Osteoblast (primary cell): ENCODE data around the gene HOXA3. TPM values are rescaled to one million over a fixed set of nuclear protein-coding genes. Genes with fewer than 3 reads are reported as not detected.
A peak's percentile ranks its signal among the peaks of the same experiment; 100 is the strongest.

Source experiments
- DNase-seq: peaks from one replicate; pipeline ENCODE4 v3.0.0; 2011; ENCODE audit warnings: low spot score, mixed read lengths; ENCODE audit not compliant: insufficient read length; ENCODE audit errors: missing footprints
- H2AFZ ChIP-seq: 2 replicates; pipeline ENCODE4 v1.6.0; 2011; ENCODE audit warnings: mild to moderate bottlenecking, low read length
- H3K27ac ChIP-seq: 2 replicates; pipeline ENCODE4 v1.5.1; 2011; ENCODE audit warnings: mild to moderate bottlenecking, low read depth, low read length, moderate library complexity
- H3K27me3 ChIP-seq: 2 replicates; pipeline ENCODE4 v1.6.0; 2012; ENCODE audit warnings: mild to moderate bottlenecking, control low read depth, inconsistent platforms, low read length, moderate library complexity; ENCODE audit not compliant: insufficient read depth
- H3K36me3 ChIP-seq: 2 replicates; pipeline ENCODE4 v1.5.1; 2011; ENCODE audit warnings: mild to moderate bottlenecking, low read length, control low read depth, moderate library complexity; ENCODE audit not compliant: insufficient read depth
- H3K4me1 ChIP-seq: 2 replicates; pipeline ENCODE4 v1.5.1; 2011; ENCODE audit warnings: mild to moderate bottlenecking, low read length, control low read depth, moderate library complexity; ENCODE audit not compliant: insufficient read depth
- H3K4me2 ChIP-seq: 2 replicates; pipeline ENCODE4 v1.6.0; 2011; ENCODE audit warnings: mild to moderate bottlenecking, low read length; ENCODE audit not compliant: insufficient read depth
- H3K4me3 ChIP-seq: fragments of 200-600 bp; sonication (generic); 3 replicates; pipeline ENCODE4 v1.5.1; 2012; ENCODE audit warnings: mild to moderate bottlenecking, low read length, inconsistent platforms; ENCODE audit not compliant: insufficient read depth
- H3K79me2 ChIP-seq: 2 replicates; pipeline ENCODE4 v1.6.0; 2012; ENCODE audit warnings: mild to moderate bottlenecking, low read length, control low read depth, inconsistent platforms; ENCODE audit not compliant: insufficient read depth
- H3K9me3 ChIP-seq: 2 replicates; pipeline ENCODE4 v1.5.1; 2011; ENCODE audit warnings: low read depth, low read length, control low read depth
- H4K20me1 ChIP-seq: 2 replicates; pipeline ENCODE4 v1.6.0; 2012; ENCODE audit warnings: mild to moderate bottlenecking, low read length, control low read depth; ENCODE audit not compliant: insufficient read depth
- CTCF ChIP-seq: IDR thresholded peaks from 2 replicates; pipeline ENCODE4 v1.5.1; 2011; ENCODE audit warnings: mild to moderate bottlenecking, low read depth, low read length, moderate library complexity; ENCODE audit errors: extremely low read depth
- total RNA-seq: library from RNA; depleted of rRNA; stranded (reverse); fragments of >200 nt; gene quantifications from 2 replicates; pipeline ENCODE4 v1.2.3, GENCODE V29; 2012

HOXA3 gene
- total RNA-seq, 1 donor: 4.0 TPM

- peak; percentile 82 for DNase-seq
Observed at GRCh38 chr7:27154901-27155815, 2.8 kb upstream of the HOXA3 start.

GRCh38 chr7:27154369-27154768 is 2.0 kb upstream of the HOXA3 start:
- Histone ChIP-seq H3K9me3 (no peaks in the 10 kb centered on the region), H2AFZ (no peak overlapping the region), H3K27me3 (no peaks in the 10 kb centered on the region), H3K4me2 (no peak overlapping the region), H3K27ac (no peak overlapping the region), H3K4me3 (no peak overlapping the region), H3K79me2 (peaks cover 64% of the 10 kb centered on the region), H3K4me1 (peaks cover 36% of the 10 kb centered on the region), H3K36me3 (peaks cover 4% of the 10 kb centered on the region), H4K20me1 (peaks cover 9% of the 10 kb centered on the region)
- peak; percentile 8 for DNase-seq
- TF ChIP-seq CTCF: no peak

More at GRCh38 chr7:27154901-27155815, 2.8 kb upstream of the HOXA3 start:
- no peaks in the 10 kb centered on the region for H3K27me3 ChIP-seq
- peak overlapping the region; percentile 90 for H3K4me3 ChIP-seq
- H2AFZ ChIP-seq: peak overlapping the region; percentile 97
- H3K4me2 ChIP-seq: peak overlapping the region; percentile 97
- H4K20me1 ChIP-seq: peaks cover 6% of the 10 kb centered on the region
- H3K79me2 ChIP-seq: peaks cover 59% of the 10 kb centered on the region
- peaks cover 28% of the 10 kb centered on the region for H3K4me1 ChIP-seq
- peak overlapping the region; percentile 74 for H3K27ac ChIP-seq
- H3K36me3 ChIP-seq: peaks cover 4% of the 10 kb centered on the region
- no peaks in the 10 kb centered on the region for H3K9me3 ChIP-seq
- TF ChIP-seq CTCF: no peak

GRCh38 chr7:27153526-27153925 is 1.1 kb upstream of the HOXA3 start:
- TF ChIP-seq CTCF: no peak
- peaks cover 44% of the 10 kb centered on the region for H3K4me1 ChIP-seq
- no peaks in the 10 kb centered on the region for H3K27me3 ChIP-seq
- peaks cover 72% of the 10 kb centered on the region for H3K79me2 ChIP-seq
- H3K4me3 ChIP-seq: peak overlapping the region; percentile 93
- H3K27ac ChIP-seq: peak overlapping the region; percentile 88
- peak overlapping the region; percentile 99 for H3K4me2 ChIP-seq
- H4K20me1 ChIP-seq: peaks cover 9% of the 10 kb centered on the region
- no peak overlapping the region for H2AFZ ChIP-seq
- peaks cover 4% of the 10 kb centered on the region for H3K36me3 ChIP-seq
- no peaks in the 10 kb centered on the region for H3K9me3 ChIP-seq
- DNase-seq: peak; percentile 43

- TF ChIP-seq CTCF: no peak
- peaks cover 49% of the 10 kb centered on the region for H3K4me1 ChIP-seq
- peaks cover 78% of the 10 kb centered on the region for H3K79me2 ChIP-seq
- peak overlapping the region; percentile 99 for H3K4me2 ChIP-seq
- peaks cover 4% of the 10 kb centered on the region for H3K36me3 ChIP-seq
- peaks cover 9% of the 10 kb centered on the region for H4K20me1 ChIP-seq
- peak overlapping the region; percentile 88 for H3K27ac ChIP-seq
- peak overlapping the region; percentile 95 for H2AFZ ChIP-seq
- DNase-seq: peak; percentile 91
- H3K4me3 ChIP-seq: peak overlapping the region; percentile 93
- H3K9me3 ChIP-seq: no peaks in the 10 kb centered on the region
- no peaks in the 10 kb centered on the region for H3K27me3 ChIP-seq
Observed at GRCh38 chr7:27152816-27153442, 546 bp upstream of the HOXA3 start.
